Measurements from ENCODE around the gene SELENOK. TPM values are rescaled to one million over a fixed set of nuclear protein-coding genes. Genes with fewer than 3 reads are reported as not detected.

SELENOK gene
- total RNA-seq, 3 donors from 2014 or later: 37.2 to 56.2 (median 47.2) TPM

DNA sequence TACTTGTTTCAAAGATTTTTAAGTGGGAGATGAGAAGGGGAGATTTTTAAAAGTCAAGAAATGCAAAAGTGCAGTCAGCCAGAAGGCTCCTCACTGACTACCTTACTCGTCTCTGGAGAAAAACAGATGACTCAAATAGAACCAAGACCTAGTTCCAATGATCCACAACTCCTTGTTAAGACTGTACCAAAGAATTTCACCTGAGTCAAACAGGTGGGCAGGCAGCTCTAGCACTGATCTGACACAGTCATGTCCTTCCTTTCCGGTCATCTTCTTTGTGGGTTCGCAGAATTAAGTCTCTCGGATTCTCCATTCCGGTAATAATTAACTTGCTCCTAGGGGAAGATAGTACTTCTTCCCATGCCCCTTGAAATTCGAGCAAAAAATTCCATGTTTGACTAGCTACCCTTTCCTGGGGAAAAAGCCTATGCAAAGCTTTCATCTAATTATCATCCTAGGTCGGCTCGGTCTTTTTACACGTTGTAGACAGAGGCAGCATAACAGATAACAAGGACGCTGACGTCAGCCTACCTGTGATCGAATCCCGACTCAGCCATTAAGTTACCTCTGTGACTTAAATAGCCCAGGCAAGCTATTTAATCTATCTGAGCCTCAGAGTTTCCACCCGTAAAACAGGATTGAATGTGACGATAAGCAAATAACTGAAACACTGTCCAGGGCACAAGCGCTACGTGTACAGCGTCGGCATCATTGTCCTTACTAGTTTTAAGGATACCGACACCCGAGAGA, 758 bp downstream of the SELENOK start:
- peak in 2 of 3 donors; percentile 25 to 77 for DNase-seq
- peak overlapping the region; percentile 79 for H3K4me3 ChIP-seq
- peak; percentile 53 for ATAC-seq

DNA sequence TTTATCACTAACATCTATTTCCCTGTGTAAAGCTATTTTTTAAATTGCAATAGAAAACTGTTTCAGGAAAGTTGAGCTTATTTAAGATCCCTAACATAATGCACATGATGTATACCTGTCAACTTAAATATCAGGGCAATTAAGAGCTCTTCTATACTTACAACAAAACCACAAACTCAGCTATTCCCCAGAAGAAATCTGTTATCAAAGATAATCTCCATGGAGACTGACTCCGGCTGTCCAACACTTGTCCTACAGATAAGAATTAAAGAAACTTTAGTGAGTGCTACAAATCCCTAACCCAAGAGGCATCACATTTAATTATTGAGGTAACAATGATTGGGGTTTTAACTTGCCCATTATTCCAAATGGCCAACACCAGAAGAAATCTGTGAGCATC, 3.4 kb downstream of the SELENOK start:
- Histone ChIP-seq H3K36me3 (ENCODE audit: low read depth) (peaks cover 3% of the 10 kb centered on the region), H3K4me3 (no peak overlapping the region), H3K9me3 (no peaks in the 10 kb centered on the region), H3K4me1 (ENCODE audit: low read depth) (peaks cover 24% of the 10 kb centered on the region)
- intact Hi-C loops (cut with DNase I, micrococcal nuclease): no loop called here
- ATAC-seq: no peak
- DNase-seq: no peak
- TF ChIP-seq, protein P1, sequence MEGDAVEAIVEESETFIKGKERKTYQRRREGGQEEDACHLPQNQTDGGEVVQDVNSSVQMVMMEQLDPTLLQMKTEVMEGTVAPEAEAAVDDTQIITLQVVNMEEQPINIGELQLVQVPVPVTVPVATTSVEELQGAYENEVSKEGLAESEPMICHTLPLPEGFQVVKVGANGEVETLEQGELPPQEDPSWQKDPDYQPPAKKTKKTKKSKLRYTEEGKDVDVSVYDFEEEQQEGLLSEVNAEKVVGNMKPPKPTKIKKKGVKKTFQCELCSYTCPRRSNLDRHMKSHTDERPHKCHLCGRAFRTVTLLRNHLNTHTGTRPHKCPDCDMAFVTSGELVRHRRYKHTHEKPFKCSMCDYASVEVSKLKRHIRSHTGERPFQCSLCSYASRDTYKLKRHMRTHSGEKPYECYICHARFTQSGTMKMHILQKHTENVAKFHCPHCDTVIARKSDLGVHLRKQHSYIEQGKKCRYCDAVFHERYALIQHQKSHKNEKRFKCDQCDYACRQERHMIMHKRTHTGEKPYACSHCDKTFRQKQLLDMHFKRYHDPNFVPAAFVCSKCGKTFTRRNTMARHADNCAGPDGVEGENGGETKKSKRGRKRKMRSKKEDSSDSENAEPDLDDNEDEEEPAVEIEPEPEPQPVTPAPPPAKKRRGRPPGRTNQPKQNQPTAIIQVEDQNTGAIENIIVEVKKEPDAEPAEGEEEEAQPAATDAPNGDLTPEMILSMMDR (IDR thresholded peaks at IDR 0.05): no peak

More for the DNA sequence above, 758 bp downstream of the SELENOK start:
- TF ChIP-seq, protein P1 (IDR thresholded peaks at IDR 0.05): no peak
- Histone ChIP-seq H3K36me3 (ENCODE audit: low read depth) (peaks cover 3% of the 10 kb centered on the region), H3K4me1 (ENCODE audit: low read depth) (peaks cover 24% of the 10 kb centered on the region), H3K9me3 (no peaks in the 10 kb centered on the region)
- intact Hi-C loops (cut with DNase I, micrococcal nuclease): no loop called here

DNA sequence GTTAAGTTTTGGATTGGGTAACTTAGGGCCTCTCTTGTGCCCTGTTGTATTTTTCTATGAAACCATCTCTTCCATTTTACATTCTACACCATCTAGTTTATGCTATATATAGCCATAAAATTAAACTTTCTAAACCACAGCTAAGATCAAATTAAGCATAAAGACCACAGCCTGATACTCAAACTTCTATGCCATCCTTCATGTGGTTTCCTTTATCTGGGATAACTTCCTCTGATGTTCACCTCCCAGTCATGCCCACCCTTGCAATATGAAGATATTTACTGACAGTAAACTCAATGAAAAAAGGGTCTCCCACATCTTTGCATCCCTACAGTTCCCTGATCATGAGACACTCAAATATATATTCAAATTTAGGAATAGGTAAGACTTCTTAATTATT, 4.2 kb downstream of the SELENOK start:
- intact Hi-C loops (cut with DNase I, micrococcal nuclease): no loop called here
- Histone ChIP-seq H3K4me3 (no peak overlapping the region), H3K36me3 (ENCODE audit: low read depth) (peaks cover 3% of the 10 kb centered on the region), H3K9me3 (no peaks in the 10 kb centered on the region), H3K4me1 (ENCODE audit: low read depth) (peaks cover 20% of the 10 kb centered on the region)
- no peak for ATAC-seq
- TF ChIP-seq, protein P1 (IDR thresholded peaks at IDR 0.05): no peak
- DNase-seq: no peak

DNA sequence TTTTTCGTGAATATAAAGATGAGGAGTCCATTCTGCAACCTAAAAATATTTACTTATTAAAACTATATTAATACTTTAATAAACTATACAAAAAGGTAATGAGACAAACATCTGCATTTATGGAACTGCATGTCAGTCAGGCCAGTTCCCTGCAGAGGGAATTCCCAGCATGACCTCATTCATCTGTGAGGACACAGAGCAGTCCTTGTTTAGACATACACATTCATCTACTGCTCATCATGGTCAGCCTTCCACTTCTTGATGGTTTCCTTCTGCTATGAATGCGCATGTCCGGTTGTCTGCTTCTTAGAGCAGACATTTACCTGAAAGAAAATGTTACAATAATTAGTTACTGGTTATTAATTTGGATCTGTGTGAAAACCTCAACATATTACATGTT, 6.4 kb downstream of the SELENOK start:
- intact Hi-C loops (cut with DNase I, micrococcal nuclease): no loop called here
- no peaks in the 10 kb centered on the region for H3K36me3 ChIP-seq (ENCODE audit: low read depth)
- H3K9me3 ChIP-seq: no peaks in the 10 kb centered on the region
- TF ChIP-seq, protein P1 (IDR thresholded peaks at IDR 0.05): no peak
- DNase-seq (no peak), ATAC-seq (no peak)
- H3K4me3 ChIP-seq: no peak overlapping the region
- H3K4me1 ChIP-seq (ENCODE audit: low read depth): peaks cover 18% of the 10 kb centered on the region

DNA sequence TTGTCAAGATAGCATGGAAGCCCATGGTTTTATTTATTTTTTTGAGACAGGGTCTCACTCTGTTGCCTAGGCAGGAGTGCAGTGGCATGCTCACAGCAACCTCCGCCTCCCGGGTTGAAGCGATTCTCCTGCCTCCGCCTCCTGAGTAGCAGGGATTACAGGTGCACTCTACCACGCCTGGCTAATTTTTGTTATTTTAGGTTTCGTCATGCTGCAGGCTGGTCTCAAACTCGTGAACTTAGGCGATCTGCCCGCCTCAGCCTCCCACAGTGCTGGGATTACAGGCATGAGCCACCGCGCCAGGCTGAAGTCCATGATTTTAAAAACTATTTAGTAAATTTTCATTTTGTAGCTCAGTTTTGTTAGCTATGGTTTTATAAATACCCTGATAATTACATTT, 7.0 kb downstream of the SELENOK start:
- intact Hi-C loops (cut with DNase I, micrococcal nuclease): no loop called here
- H3K36me3 ChIP-seq (ENCODE audit: low read depth): no peaks in the 10 kb centered on the region
- no peak for DNase-seq
- no peaks in the 10 kb centered on the region for H3K9me3 ChIP-seq
- no peak overlapping the region for H3K4me3 ChIP-seq
- TF ChIP-seq, protein P1 (IDR thresholded peaks at IDR 0.05): no peak
- peaks cover 13% of the 10 kb centered on the region for H3K4me1 ChIP-seq (ENCODE audit: low read depth)
- no peak for ATAC-seq

All from mucosa of descending colon (tissue), 3 donors.